GM19043 (cell line): ENCODE results near the gene TRIM45.
"Not testable (repeated sequence)": the region's sequence is repeated elsewhere in the genome, so short reads cannot be mapped to it uniquely, and the experiment has no call there.

ENCODE experiments used
- ATAC-seq: cut with Tn5 transposase; IDR thresholded peaks from one replicate; pipeline ENCODE4 v1.9.1; 2021; ENCODE audit warnings: low read depth; ENCODE audit not compliant: unreplicated experiment

TRIM45 gene

DNA sequence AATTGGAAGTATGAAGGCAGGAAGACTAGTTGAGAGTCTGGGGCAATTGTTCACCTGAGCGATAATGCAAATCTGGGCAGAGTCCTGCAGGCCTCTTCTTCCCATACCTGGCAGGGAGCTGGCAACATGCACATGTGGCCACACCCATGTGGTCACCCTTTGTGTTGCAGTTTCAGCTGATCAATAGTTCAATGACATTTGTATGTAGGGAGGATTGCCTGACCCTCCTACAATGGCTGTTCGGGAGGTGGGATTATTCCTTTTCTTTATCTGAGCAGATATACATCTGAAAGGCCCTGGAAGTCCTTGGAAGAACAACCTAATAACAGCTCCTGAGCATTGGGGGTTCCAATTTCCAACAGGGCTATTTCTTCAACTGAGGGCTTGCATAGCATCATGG, 15.2 kb upstream of the TRIM45 start:
- ATAC-seq = no peak

DNA sequence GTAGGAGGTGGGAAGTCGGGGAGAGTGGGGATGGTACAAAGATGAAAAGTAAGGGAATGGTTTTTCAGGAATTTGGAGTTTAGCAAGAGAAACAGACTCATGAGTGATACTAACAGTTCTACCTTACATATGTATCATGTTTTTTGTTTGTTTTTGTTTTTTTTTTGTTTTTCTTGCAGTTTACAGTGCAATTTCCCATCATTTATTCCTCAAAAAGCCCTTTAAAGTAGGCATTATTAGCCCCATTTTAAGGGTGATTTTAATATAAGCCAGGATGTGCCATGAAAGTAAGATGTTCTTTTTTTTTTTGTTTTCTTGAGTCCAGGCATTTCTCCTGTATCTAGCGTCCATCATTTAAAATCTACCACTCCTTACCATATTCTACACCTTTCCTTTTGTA, 13.8 kb upstream of the TRIM45 start:
- ATAC-seq = no peak

DNA sequence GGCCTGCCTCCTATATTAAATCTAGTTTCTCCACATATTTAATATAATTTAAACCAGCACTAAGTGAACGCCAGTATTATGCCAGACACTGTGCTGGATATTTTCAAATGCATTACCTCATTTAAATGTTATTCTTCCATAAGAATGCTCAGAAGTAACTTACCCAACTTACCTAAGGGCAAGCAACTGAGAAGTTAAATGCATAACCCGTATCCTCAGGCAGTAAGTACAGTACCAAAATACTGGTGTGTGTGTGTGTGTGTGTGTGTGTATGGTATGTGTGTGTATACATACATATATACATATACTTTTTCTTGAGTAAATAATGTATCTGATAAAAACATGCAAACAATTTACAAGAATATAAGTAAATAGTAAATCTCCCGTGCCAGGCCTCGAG, 9.0 kb upstream of the TRIM45 start:
- no peak for ATAC-seq

DNA sequence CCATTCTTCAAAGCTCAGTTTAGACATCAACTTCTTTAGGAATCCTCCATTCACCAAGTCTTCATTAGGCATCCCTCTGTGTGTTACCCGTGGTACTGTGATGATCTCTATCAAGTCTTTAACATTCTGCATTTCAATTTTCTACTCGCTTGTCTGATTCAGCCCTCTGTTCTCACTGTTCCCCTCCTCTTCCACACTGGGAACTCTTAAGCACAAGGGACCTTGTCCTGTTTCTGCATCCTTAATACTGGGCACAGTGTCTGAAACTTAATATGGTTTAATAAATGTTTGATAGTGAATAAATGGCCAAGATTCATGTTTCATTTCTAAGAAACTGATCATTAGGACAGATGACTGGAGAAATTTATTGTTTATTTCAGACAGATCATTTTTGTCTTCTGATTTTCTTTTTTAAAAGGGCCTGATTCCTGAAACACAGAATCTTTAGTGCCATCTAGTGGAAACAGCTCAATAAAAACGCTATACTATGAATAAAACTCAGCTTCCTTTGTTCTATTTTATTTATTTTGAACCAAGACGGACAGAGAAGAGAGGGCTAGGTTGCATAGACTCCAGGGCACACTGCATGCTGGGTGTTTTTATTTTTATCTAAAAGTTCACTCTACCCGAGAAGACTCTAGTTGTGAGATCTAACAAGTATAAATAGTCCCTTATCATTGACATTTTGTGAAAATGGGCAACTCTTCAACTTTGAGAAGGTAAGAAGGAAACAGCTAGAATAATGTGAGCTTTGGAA, 7.0 kb upstream of the TRIM45 start:
- no peak for ATAC-seq

DNA sequence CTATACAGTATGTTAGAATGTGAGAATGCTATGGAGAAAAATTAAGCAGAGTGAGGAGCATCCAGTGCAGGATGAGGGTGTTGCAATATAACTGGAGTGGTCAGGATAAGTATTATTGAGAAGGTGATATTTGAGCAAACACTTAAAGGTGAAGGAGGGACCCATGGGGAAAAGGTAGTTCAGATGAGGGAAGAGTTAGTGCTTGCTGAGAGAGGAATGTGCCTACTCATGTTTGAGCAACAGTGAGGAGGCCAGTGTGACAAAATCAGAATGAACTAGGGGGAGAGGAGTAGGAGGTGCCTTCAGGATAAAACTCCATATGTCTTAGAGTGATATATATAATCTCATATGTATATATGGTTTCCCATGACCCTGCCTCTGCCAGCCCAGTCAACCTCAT, 6.2 kb upstream of the TRIM45 start:
- ATAC-seq = no peak

DNA sequence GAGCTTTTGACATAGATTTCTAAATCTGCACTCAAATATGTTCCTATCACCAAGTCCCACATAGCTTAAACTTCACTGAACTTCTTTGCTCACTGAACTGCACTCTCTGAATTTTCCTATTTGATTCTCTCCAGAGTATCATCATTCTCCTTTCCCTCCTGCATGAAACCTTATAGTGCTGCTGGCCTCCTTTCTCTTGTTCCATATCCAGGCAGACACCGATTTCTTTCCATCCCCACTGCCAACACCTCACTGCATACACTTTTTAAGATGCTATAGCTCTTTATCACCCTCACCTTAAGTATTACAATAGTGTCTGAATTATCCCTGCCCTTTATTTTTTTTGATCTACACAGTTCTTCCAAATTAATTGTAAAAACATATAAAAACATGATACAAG, 3.1 kb upstream of the TRIM45 start:
- ATAC-seq = no peak

DNA sequence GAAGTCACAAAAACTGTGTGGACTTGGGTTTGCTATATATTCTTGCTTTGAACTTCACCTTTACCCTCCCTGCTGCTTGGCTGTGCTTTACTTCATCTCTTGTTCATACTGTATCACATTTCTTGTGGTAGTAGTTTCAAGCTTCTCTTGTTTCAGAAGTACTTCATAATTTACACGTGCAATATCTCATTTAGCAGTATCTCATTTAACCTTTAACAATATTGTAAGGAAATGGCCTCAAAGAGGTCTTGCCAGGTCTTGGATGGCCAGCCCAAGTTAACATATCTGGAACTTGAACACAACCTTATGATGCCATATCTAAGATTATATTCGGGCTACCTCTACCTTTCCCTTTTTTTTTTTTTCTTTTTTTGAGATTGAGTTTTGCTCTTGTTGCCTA, 1.7 kb upstream of the TRIM45 start:
- no peak for ATAC-seq

DNA sequence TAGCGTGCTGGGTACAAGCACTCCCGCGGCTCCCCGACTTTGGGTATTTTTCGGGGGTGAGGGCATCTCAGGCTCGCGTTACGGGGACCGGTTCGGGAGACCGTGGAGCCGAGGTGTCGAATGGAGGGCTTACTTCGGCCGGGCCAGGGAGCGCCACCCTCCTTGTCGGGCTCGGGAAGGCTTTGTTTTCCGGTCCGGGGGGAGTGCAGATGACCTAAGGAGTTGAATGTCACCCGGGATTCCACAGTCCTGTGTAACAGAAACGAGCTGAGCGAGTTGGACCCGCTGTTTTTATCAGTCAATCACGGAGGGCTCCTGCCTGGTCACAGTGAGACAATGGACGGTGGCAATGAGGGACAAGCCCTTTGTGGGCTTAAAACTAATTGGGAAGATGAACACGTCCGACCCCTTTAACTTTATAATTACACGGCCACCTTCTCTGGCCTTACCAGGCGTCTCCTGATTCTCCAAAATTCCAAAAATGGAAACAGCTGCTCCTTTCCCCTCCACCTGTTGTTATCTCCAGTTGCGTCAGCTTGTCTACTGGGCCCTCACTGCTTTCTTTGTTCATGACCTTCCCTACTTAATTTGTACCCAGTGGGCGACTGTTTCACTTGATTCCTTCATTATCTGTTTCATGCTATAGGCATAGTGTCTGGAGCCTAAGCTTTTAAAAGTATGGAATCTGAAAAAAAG, 929 bp upstream of the TRIM45 start:
- no peak for ATAC-seq

DNA sequence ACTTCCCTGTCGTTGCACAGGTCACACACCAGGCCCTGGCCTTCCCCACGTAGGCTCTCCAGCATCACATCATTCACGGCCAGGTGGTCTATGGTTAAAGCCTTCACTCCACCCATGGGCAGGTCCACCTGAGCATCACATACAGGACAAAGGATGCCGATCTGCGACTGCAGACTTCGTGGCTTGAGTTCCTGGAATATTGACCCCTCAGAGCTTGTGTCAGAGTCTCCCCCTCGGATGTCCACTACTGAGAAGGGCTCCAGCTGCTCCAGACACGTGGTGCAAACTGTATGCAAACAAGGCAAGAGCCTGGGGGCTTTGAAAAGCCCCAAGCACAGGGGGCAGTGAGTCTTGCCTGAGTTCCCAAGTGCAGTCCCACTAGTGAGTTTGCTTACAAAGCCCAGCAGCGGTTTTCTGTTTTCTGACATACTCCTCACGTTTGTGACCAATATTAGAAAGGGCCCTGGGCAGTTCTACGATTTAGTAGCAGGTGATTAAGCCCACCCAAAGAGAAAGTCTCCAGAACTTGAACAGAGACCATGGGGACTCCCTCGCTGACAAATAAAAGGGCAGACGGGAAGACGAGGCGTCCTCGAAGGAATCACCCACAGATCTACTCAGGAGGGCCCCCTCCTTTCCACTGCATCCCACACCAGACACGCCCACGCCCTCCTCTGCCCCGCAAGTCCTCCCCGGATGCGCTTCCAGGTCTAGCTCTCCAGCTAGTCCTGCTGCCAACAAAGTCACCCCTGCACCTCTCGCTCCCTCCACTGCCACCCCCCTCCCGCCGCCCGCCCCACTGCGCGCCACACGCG, 568 bp downstream of the TRIM45 start:
- no peak for ATAC-seq

DNA sequence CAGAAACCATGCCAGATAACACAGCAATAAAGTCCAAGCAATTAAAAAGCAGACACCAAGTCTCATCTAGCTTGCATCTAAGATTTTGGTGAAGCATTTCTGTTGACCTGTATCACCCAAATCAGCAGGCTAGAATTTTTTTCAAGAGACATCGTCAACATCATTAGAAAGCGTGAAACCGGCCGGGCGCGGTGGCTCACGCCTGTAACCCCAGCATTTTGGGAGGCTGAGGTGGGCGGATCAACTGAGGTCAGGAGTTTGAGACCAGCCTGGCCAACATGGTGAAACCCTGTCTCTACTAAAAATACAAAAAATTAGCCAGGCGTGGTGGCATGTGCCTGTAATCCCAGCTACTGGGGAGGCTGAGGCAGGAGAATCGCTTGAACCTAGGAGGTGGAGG, 2.4 kb downstream of the TRIM45 start:
- not testable (repeated sequence) for ATAC-seq

DNA sequence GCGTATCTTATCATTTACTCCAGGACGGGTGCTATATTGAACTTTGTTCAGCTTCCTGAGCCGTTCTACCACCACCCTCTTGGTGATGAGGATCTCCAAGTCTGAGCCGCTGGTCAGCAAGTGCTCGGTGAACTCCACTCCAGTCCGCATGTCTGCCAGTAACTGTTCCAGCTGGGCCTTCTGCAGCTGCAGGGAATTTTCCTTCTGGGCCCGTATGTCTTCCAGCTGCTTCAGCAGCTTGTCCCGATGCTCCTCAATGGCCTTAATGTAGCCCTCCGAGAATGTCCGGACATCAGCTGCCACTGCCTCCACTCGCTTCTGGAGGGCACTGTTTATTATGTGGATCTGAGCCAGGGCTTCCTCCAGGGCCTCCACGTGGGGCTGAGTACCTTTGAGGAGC, 3.4 kb downstream of the TRIM45 start:
- no peak for ATAC-seq

DNA sequence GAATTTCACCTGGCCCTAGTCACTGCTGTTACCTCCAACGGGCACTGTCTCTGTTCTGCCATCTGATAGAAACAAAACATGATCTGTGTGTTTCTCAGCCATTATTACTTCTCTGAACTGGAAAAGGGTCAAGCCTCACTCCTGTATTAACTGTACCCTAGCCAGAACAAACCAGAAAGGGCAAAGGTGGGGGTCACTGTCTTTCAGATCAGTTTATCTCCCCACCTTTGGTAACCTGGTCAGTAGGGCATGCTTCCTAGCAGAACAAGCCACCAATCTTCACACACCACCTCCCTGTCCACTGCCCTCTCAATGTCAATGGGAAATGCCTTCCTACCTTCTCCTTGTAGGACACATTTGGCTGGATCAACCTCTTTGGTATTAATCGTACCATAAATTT, 3.9 kb downstream of the TRIM45 start:
- ATAC-seq = no peak

DNA sequence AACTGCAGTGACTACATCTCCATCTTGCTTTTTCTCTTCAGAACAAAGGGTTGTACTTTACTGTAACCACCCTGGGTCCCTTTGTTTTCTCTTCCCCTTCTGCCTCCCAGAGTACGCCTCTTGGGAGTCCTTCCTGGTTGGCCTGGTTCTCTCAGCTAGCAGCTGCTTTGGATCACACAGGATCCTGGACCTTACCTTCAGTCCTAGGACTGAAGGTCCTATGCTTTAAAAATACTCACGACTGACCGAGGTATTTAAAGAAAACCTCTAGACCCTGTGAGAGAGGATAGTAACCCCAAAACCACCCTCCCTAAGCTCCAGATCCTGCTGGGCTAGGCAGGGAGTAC, 4.8 kb downstream of the TRIM45 start:
- ATAC-seq = no peak

DNA sequence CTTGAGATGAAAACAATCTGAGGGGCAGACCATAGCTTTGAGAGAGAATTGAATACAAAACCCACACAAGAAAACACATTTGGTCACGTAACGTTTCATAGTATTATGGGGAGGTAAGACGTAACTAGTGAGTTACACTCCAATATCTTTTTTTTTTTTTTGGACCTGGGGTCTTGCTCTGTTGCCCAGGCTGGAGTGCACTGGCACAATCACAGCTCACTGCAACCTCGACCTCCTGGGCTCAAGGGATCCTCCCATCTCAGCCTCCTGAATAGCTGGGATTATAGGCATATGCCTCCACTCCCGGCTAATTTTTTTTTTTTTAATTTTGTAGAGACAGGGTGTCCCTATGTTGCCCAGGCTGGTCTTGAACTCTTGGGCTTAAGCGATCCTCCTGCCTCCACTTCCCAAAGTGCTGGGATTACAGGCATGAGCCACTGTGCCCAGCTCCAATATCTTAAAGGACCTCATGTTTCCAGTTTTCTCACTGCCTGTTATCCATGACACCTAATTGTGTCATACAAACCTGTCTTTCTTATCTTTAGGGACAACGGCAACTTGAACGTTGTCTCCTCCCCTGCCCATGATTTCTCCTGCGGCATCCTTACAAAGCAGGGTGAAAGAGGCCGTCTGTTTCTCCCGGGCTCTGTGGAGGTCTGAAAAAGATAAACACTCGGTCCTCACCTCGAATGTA, 5.3 kb downstream of the TRIM45 start:
- no peak for ATAC-seq

DNA sequence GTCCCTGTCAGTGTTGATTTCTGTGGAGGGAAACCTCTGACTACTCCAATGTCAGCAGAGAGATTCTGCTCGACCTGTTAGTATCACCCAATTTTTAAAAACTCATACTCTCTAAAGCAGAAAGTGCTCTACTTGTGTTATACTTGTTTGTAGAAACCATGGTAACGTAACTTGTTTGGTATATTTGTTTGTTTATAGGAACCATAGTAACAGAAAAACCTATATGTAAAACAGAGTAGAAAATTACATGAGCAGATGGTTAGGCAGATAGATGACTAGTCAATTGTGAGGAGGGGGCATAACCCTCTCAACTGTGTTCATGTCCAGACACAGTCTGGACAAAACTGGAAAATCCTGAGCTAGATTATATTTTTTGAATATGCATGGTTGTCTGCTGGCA, 6.7 kb downstream of the TRIM45 start:
- ATAC-seq = no peak

DNA sequence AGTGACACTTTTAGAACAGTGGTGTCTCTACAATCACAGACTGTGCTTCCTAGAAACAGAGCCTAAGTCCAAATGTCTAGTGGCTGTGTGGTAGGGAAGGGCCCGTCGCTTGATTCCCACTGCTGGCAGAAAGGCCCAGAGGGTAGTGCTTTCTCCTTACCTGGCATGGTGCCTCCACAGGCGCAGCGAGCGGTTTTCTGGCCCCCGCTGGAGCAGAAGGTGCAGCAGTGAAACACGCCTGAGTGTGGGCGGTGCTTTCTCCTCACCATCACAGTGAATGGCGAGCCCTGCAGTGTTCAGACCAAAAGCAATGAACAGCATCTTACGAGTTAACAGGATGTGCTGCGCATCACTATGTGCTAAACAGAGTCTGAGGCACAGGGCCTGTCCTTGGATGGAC, 8.3 kb downstream of the TRIM45 start:
- no peak for ATAC-seq

DNA sequence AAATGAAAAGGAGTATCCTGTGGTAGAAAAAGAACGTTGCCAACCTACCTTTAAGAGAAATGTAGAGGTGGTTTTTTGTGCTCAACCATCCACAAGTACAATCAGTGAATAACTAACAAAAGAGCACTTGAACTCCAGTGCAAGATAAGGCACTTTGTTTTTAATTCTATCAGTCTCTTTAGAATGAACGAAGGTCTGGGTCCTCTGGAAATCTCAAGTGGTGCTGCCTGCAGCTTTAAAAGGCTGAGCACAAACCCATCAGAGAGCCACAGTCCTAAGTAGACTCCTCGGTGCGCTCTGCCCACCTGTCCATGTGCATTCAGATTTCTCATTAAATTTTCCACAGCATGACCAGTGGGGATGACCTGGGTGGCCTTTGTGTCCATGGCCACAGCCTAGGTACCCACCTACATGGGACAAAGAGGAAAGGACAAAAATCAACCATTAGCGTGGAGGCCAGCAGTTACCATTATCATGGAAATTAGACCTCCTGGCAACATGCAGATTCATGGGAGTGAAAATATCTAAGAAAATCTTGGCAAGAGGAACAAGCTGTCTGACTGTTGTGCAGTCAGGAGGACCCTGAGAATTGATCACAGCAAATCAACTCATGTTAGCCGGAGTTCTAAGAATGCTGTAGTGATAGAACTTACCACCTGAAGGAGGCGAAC, 9.4 kb downstream of the TRIM45 start:
- no peak for ATAC-seq

DNA sequence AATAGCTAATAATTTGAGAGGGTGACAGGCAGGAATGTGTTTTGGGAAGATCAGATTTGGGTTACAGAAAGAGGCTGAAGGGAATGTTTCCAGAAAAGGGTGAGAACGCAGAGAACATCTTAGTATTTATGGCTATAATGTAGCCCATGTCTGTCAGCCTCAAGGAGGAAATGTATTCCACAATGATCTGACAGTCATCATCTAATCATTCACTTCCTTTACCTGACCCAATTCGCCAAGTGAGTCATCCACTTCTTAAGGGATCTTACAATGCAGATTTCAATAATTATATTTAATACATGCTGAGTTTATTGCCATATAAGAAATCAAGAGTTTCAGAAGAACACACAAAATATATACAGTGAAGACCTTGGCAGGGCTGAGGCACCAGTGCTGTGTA, 10.8 kb downstream of the TRIM45 start:
- ATAC-seq = no peak

DNA sequence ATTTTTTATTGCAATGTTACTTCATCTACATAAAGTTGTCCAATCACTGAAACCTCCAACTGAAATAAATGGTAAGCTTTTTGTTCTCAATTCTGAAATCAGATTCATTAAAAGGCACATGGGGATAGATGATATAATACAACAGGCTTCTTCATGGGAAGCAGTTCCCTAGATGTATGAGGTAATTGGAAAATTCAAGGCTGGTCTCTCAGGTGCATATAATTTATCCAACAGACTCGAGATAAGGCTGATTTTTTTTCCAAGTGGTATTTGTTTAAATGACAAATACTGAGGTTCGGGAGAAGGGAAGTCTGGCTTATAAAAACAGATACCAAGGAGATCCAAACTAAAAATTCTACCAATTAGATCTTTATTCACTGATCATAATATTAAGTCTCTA, 14.2 kb downstream of the TRIM45 start:
- no peak for ATAC-seq

DNA sequence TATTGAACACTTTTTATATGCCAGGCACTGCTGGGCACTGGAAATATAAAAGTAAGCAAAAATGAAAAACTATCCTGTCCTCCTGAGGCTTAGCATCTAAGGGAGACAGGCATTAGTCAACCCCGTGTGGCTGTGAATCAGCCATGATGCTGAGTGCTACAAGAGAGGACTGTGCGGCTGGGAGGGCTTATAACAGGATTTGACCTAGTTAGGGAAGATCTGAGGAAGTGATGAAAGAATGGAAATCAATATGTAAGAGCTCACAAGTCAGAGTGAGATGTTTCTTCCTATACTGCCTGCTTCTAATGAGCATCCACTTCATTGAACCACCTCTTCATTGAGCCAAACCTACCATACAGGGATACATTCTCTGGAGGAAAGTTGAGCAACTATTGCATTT, 15.1 kb downstream of the TRIM45 start:
- ATAC-seq = no peak

DNA sequence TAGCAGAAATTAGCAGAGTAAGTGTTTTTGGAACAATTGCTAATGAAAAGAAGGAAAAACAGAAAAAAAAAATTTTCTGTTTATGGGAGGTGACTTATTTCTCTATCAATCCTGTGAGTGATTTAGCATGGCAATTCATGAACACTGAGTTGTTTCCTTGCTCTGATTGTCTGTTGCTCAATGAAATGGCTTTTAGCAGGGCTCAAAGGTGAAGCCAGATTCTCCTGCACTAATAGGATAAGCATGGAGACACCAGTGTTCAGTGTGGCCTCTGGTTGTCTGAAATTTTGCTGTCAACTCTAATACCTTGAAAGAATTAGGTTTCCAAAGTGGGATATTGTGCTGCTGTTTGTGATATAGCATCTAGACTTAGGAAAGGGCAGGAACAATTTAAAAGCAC, 15.8 kb downstream of the TRIM45 start:
- ATAC-seq = no peak
